Breast epithelium (tissue), 3 donors: ENCODE measurements around the gene CNST.

ENCODE experiments used
- POLR2A ChIP-seq: fragments of 450-650 bp; IDR thresholded peaks from one replicate; pipeline ENCODE4 v1.6.1; 2016; ENCODE audit warnings: antibody characterized with exemption, mild to moderate bottlenecking, moderate library complexity
- POLR2AphosphoS5 ChIP-seq, 3 donors: sonication (generic); formaldehyde crosslinking; IDR thresholded peaks; one replicate each; pipeline ENCODE4 v1.6.1; 2017; ENCODE audit warnings: antibody characterized with exemption in 3 of 3
- TF ChIP-seq, protein P1 (sequence below), 3 donors: fragments of 450-650 bp; IDR thresholded peaks; one replicate each; pipeline ENCODE4 v1.5.1; 2016 to 2017; ENCODE audit warnings: antibody characterized with exemption in 3 of 3, mild to moderate bottlenecking in 3 of 3, moderate library complexity in 3 of 3

DNA sequence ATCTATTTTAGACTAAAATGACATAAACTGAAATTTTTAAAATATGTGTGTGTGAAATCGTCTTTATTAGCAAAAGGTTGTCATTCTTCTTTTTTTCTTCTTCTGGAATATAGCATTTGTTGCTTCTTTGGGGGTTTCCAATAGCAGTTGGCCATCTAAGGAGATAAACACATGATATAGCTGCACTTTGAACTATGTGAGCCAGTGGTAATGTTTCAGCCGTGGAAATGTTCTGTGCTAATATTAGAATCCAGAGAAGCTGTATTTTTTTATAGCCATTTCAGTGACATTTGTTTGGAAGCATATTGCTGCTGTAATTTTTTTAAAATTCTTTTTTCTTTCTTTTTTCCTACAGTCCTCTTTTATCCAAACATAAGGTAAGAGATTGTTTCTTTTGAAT is 75.1 kb downstream of the CNST start:
- TF ChIP-seq POLR2AphosphoS5 (IDR thresholded peaks at IDR 0.05): no peak
- TF ChIP-seq, protein P1, sequence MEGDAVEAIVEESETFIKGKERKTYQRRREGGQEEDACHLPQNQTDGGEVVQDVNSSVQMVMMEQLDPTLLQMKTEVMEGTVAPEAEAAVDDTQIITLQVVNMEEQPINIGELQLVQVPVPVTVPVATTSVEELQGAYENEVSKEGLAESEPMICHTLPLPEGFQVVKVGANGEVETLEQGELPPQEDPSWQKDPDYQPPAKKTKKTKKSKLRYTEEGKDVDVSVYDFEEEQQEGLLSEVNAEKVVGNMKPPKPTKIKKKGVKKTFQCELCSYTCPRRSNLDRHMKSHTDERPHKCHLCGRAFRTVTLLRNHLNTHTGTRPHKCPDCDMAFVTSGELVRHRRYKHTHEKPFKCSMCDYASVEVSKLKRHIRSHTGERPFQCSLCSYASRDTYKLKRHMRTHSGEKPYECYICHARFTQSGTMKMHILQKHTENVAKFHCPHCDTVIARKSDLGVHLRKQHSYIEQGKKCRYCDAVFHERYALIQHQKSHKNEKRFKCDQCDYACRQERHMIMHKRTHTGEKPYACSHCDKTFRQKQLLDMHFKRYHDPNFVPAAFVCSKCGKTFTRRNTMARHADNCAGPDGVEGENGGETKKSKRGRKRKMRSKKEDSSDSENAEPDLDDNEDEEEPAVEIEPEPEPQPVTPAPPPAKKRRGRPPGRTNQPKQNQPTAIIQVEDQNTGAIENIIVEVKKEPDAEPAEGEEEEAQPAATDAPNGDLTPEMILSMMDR (IDR thresholded peaks at IDR 0.05): no peak
- TF ChIP-seq POLR2A: no peak
